HepG2 (cell line): ENCODE measurements around the gene CACNA1G. TPM values are rescaled to one million over a fixed set of nuclear protein-coding genes. Genes with fewer than 3 reads are reported as not detected.

Experiments used
- CEBPB ChIP-seq: IDR thresholded peaks from 2 replicates; pipeline ENCODE4 v1.6.1; 2011; ENCODE audit warnings: low read depth, low read length, improper control_type of control experiment, borderline replicate concordance
- NFE2L2 ChIP-seq: fragments of 150-350 bp; IDR thresholded peaks from 2 replicates; pipeline ENCODE4 v1.6.1; 2014; ENCODE audit warnings: low read length
- PRMT3 ChIP-seq: sonication (generic); formaldehyde crosslinking; IDR thresholded peaks from 2 replicates; pipeline ENCODE4 v1.8.1; 2022; ENCODE audit warnings: low read depth, mild to moderate bottlenecking, moderate library complexity, missing genetic modification reagents, borderline replicate concordance
- SMARCE1 ChIP-seq: fragments of 450-650 bp; IDR thresholded peaks from 2 replicates; pipeline ENCODE4 v1.6.1; 2017; ENCODE audit warnings: borderline replicate concordance
- SOX13 ChIP-seq, 3 experiments: fragments of 450-650 bp in 1 of 3; sonication (generic) in 1 of 3; formaldehyde crosslinking in 1 of 3; IDR thresholded peaks in 2 of 3; conservative IDR thresholded peaks in 1 of 3; 2 replicates each; pipeline versions ENCODE4 v1.5.0 to v1.6.1; 2016 to 2020; ENCODE audit warnings: antibody characterized with exemption in 1 of 3, mild to moderate bottlenecking in 1 of 3, missing compliant biosample characterization in 1 of 3, missing genetic modification reagents in 1 of 3, moderate library complexity in 1 of 3
- SP1 ChIP-seq, 2 experiments: fragments of 450-650 bp in 1 of 2; sonication (generic) in 1 of 2; formaldehyde crosslinking in 1 of 2; IDR thresholded peaks; 2 replicates each; pipeline versions ENCODE4 v1.4.0 to v1.6.1; 2016 to 2020; ENCODE audit warnings: missing genetic modification reagents in 1 of 2
- U2AF2 ChIP-seq: fragments of 200-400 bp; formaldehyde crosslinking; IDR thresholded peaks from 2 replicates; pipeline ENCODE4 v1.6.1; 2017; ENCODE audit warnings: low read depth, mild to moderate bottlenecking, low read length
- ZNF234 ChIP-seq: sonication (generic); formaldehyde crosslinking; conservative IDR thresholded peaks from 2 replicates; pipeline ENCODE4 v1.5.1; 2020; ENCODE audit warnings: mild to moderate bottlenecking, missing genetic modification reagents
- ZNF350 ChIP-seq: sonication (generic); formaldehyde crosslinking; IDR thresholded peaks from 2 replicates; pipeline ENCODE4 v1.4.0; 2020; ENCODE audit warnings: mild to moderate bottlenecking, low read depth, missing genetic modification reagents, borderline replicate concordance
- ZNF75D ChIP-seq: sonication (generic); formaldehyde crosslinking; IDR thresholded peaks from 2 replicates; pipeline ENCODE4 v1.8.1; 2023; ENCODE audit warnings: missing genetic modification reagents, mild to moderate bottlenecking, borderline replicate concordance
- ZSCAN21 ChIP-seq: sonication (generic); formaldehyde crosslinking; IDR thresholded peaks from 2 replicates; pipeline ENCODE4 v1.8.0; 2022; ENCODE audit warnings: mild to moderate bottlenecking, missing genetic modification reagents, moderate library complexity, borderline replicate concordance
- polyA plus RNA-seq, 8 experiments: library from polyadenylated mRNA; depleted of rRNA in 3 of 8; stranded (reverse) in 7 of 8; unstranded in 1 of 8; fragments of >200 nt; fragmentation: Illumina TruSeq in 4 of 8; extraction: Trizol in 4 of 8; gene quantifications; 2 replicates each; pipeline versions ENCODE4 v1.2.1 to v1.2.3, GENCODE V29; 2011 to 2016; ENCODE audit warnings: low read depth in 4 of 8, missing spikeins in 1 of 8, mixed read lengths in 1 of 8; ENCODE audit not compliant: insufficient read depth in 1 of 8
- total RNA-seq, 5 experiments: library from RNA; depleted of rRNA; stranded (reverse); fragments of >200 nt; fragmentation: Illumina TruSeq; extraction: Trizol; gene quantifications; 2 replicates each; pipeline ENCODE4 v1.2.3, GENCODE V29; 2016; ENCODE audit warnings: low read depth in 1 of 5
- TF ChIP-seq, protein P1 (sequence below): sonication (generic); formaldehyde crosslinking; IDR thresholded peaks from 2 replicates; pipeline ENCODE4 v1.4.0; 2020; ENCODE audit warnings: missing genetic modification reagents, low read depth, mild to moderate bottlenecking, borderline replicate concordance
- TF ChIP-seq, protein P2 (sequence below): sonication (generic); formaldehyde crosslinking; IDR thresholded peaks from 2 replicates; pipeline ENCODE4 v1.5.0; 2020; ENCODE audit warnings: mild to moderate bottlenecking, missing genetic modification reagents, borderline replicate concordance
- TF ChIP-seq, protein P3 (sequence below): IDR thresholded peaks from 2 replicates; pipeline ENCODE4 v1.6.1; 2016; ENCODE audit warnings: low read depth, borderline replicate concordance
- TF ChIP-seq, protein P4 (sequence below): sonication (generic); formaldehyde crosslinking; conservative IDR thresholded peaks from 2 replicates; pipeline ENCODE4 v1.8.0; 2022; ENCODE audit warnings: low read depth, missing genetic modification reagents
- TF ChIP-seq, protein P5 (sequence below): sonication (generic); formaldehyde crosslinking; IDR thresholded peaks from 2 replicates; pipeline ENCODE4 v1.4.0; 2020; ENCODE audit warnings: missing genetic modification reagents
- TF ChIP-seq, protein P6 (sequence below): sonication (generic); formaldehyde crosslinking; IDR thresholded peaks from 2 replicates; pipeline ENCODE4 v1.5.0; 2020; ENCODE audit warnings: missing genetic modification reagents
- TF ChIP-seq, protein P7 (sequence below): sonication (generic); formaldehyde crosslinking; IDR thresholded peaks from 2 replicates; pipeline ENCODE4 v1.4.0; 2020; ENCODE audit warnings: missing genetic modification reagents

Gene CACNA1G
- total and polyA plus RNA-seq, 2 of the 13 experiments (the other 11 are each of a cell fraction or from before 2014, with no cell fraction given), result 0.02 TPM; not detected in 1

DNA sequence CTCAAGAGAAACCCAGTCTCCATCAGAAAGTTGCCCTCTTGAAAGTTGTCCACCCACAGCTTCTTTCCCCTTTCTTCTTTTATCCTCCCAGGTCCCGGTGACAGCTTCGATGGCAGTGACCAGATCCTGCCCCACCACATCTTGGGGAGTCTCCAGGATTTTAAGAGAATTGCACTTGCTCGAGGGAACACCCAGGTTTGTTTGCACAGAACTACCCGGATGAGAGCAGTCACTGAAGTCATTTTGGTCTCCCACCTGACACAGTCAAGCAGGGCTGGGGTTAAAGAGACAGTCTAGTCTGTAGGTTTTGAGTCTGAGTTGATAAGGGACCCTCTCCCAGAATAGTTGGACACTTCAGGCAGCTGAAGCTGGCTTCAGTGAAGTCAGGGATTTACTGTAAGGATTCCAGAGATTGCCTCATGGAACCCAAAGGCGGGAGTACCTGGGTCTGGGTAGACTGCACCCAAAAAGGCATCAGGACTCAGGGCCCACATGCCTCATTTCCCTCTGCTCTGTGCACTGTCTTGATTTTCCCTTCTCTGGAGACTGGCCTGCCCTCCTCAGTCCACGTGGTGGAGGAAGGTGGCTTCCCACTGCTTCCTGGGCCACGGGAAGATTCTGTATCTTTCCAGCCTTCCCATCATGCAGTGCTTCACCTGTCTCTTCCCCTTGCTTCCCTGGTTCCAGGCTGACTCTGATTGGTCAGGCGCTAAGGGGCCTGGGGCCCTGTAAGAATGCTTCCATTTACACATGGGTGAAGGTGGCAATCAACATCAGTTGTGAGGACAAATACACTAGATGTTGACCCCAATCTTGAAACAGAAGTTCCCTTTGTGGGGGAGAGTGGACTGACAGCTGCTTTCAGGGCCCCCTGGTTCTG is 42.8 kb upstream of the CACNA1G start (continued):
- TF ChIP-seq, protein P1, sequence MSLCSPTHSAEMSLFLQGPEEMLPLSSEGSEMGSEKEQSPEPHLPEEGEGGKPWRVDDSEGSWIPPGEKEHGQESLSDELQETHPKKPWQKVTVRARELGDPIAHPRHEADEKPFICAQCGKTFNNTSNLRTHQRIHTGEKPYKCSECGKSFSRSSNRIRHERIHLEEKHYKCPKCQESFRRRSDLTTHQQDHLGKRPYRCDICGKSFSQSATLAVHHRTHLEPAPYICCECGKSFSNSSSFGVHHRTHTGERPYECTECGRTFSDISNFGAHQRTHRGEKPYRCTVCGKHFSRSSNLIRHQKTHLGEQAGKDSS (CRISPR knock-in tag), result no peak
- TF ChIP-seq ZSCAN21 (CRISPR knock-in tag) (no peak), ZNF75D (CRISPR knock-in tag) (no peak), NFE2L2 (no peak), SMARCE1 (no peak), CEBPB (no peak), SP1 (IDR thresholded peaks at IDR 0.05) (no peak), SP1 (CRISPR knock-in tag; IDR thresholded peaks at IDR 0.05) (no peak; the same call in 1 of the 2 replicates), SOX13 (IDR thresholded peaks at IDR 0.05) (no peak), SOX13 (CRISPR knock-in tag; conservative IDR thresholded peaks at IDR 0.05 in 1 of 2, IDR thresholded peaks at IDR 0.05 in 1 of 2) (no peak), PRMT3 (CRISPR knock-in tag) (no peak), ZNF234 (CRISPR knock-in tag) (no peak), ZNF350 (CRISPR knock-in tag) (peak; percentile 35; the same call in 1 of the 2 replicates), U2AF2 (no peak)
- TF ChIP-seq, protein P2, sequence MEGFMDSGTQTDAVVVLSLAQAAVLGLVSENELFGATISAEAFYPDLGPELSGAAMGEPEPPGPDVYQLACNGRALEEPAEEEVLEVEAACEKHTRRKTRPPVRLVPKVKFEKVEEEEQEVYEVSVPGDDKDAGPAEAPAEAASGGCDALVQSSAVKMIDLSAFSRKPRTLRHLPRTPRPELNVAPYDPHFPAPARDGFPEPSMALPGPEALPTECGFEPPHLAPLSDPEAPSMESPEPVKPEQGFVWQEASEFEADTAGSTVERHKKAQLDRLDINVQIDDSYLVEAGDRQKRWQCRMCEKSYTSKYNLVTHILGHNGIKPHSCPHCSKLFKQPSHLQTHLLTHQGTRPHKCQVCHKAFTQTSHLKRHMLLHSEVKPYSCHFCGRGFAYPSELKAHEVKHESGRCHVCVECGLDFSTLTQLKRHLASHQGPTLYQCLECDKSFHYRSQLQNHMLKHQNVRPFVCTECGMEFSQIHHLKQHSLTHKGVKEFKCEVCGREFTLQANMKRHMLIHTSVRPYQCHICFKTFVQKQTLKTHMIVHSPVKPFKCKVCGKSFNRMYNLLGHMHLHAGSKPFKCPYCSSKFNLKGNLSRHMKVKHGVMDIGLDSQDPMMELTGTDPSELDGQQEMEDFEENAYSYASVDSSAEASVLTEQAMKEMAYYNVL (CRISPR knock-in tag), result peak; percentile 68; the same call in 1 of the 2 replicates
- TF ChIP-seq, protein P3, sequence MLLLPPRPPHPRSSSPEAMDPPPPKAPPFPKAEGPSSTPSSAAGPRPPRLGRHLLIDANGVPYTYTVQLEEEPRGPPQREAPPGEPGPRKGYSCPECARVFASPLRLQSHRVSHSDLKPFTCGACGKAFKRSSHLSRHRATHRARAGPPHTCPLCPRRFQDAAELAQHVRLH (CRISPR knock-in tag), result no peak
- TF ChIP-seq, protein P4, sequence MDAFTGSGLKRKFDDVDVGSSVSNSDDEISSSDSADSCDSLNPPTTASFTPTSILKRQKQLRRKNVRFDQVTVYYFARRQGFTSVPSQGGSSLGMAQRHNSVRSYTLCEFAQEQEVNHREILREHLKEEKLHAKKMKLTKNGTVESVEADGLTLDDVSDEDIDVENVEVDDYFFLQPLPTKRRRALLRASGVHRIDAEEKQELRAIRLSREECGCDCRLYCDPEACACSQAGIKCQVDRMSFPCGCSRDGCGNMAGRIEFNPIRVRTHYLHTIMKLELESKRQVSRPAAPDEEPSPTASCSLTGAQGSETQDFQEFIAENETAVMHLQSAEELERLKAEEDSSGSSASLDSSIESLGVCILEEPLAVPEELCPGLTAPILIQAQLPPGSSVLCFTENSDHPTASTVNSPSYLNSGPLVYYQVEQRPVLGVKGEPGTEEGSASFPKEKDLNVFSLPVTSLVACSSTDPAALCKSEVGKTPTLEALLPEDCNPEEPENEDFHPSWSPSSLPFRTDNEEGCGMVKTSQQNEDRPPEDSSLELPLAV, result no peak
- TF ChIP-seq, protein P5, sequence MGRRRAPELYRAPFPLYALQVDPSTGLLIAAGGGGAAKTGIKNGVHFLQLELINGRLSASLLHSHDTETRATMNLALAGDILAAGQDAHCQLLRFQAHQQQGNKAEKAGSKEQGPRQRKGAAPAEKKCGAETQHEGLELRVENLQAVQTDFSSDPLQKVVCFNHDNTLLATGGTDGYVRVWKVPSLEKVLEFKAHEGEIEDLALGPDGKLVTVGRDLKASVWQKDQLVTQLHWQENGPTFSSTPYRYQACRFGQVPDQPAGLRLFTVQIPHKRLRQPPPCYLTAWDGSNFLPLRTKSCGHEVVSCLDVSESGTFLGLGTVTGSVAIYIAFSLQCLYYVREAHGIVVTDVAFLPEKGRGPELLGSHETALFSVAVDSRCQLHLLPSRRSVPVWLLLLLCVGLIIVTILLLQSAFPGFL, result no peak
- TF ChIP-seq, protein P6, sequence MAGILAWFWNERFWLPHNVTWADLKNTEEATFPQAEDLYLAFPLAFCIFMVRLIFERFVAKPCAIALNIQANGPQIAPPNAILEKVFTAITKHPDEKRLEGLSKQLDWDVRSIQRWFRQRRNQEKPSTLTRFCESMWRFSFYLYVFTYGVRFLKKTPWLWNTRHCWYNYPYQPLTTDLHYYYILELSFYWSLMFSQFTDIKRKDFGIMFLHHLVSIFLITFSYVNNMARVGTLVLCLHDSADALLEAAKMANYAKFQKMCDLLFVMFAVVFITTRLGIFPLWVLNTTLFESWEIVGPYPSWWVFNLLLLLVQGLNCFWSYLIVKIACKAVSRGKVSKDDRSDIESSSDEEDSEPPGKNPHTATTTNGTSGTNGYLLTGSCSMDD (CRISPR knock-in tag), result no peak
- TF ChIP-seq, protein P7, sequence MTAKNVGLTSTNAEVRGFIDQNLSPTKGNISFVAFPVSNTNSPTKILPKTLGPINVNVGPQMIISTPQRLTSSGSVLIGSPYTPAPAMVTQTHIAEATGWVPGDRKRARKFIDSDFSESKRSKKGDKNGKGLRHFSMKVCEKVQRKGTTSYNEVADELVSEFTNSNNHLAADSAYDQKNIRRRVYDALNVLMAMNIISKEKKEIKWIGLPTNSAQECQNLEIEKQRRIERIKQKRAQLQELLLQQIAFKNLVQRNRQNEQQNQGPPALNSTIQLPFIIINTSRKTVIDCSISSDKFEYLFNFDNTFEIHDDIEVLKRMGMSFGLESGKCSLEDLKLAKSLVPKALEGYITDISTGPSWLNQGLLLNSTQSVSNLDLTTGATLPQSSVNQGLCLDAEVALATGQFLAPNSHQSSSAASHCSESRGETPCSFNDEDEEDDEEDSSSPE, result peak; percentile 13; the same call in 1 of the 2 replicates
